Measurements from ENCODE around the gene NOCT.
A peak's percentile ranks its signal among the peaks of the same experiment; 100 is the strongest.
"Not testable (repeated sequence)": the region's sequence is repeated elsewhere in the genome, so short reads cannot be mapped to it uniquely, and the experiment has no call there.

Gene NOCT

GRCh38 chr4:139005774-139006173 lies 9.8 kb upstream of the NOCT start:
- ChIA-PET CTCF (interaction anchor here (2.5 kb wide), 1 partner anchor 9 kb away, joined by 8 read pairs; no protein-coding TSS in a partner anchor), POLR2A (no interaction called here)
- no peak for DNase-seq (ENCODE audit: low read depth, low spot score)
- TF ChIP-seq CTCF (IDR thresholded peaks at IDR 0.05; ENCODE audit: insufficient read depth, low read length, missing control alignments) = no peak
- H3K4me3 ChIP-seq (ENCODE audit: low read depth, low read length) = no peak overlapping the region

- TF ChIP-seq CTCF (IDR thresholded peaks at IDR 0.05; ENCODE audit: insufficient read depth, low read length, missing control alignments) = no peak
- ChIA-PET CTCF (no interaction called here), POLR2A (no interaction called here)
- H3K4me3 ChIP-seq (ENCODE audit: low read depth, low read length) = no peak overlapping the region
- DNase-seq (ENCODE audit: low read depth, low spot score) = no peak
Measured at GRCh38 chr4:139007640-139008039, 7.9 kb upstream of the NOCT start.

GRCh38 chr4:139008278-139008677 lies 7.3 kb upstream of the NOCT start:
- DNase-seq (ENCODE audit: low read depth, low spot score); POLR2A ChIA-PET; CTCF ChIA-PET; H3K4me3 ChIP-seq (ENCODE audit: low read depth, low read length): not testable (repeated sequence)

- ChIA-PET POLR2A (no interaction called here), CTCF (no interaction called here)
- no peak for TF ChIP-seq CTCF (IDR thresholded peaks at IDR 0.05; ENCODE audit: insufficient read depth, low read length, missing control alignments)
- DNase-seq (ENCODE audit: low read depth, low spot score) = no peak
- H3K4me3 ChIP-seq (ENCODE audit: low read depth, low read length) = no peak overlapping the region
Measured at GRCh38 chr4:139009702-139010101, 5.9 kb upstream of the NOCT start.

- DNase-seq (ENCODE audit: low read depth, low spot score) = no peak
- H3K4me3 ChIP-seq (ENCODE audit: low read depth, low read length) = no peak overlapping the region
- CTCF ChIA-PET = no interaction called here
- TF ChIP-seq CTCF (IDR thresholded peaks at IDR 0.05; ENCODE audit: insufficient read depth, low read length, missing control alignments) = no peak
- POLR2A ChIA-PET = no interaction called here
Measured at GRCh38 chr4:139011225-139011950, 4.2 kb upstream of the NOCT start.

- POLR2A ChIA-PET = interaction anchor here (0.6 to 1.3 kb wide), 9 partner anchors 8 to 915 kb away, joined by 3 to 5 read pairs (median 3); no protein-coding TSS in a partner anchor
- CTCF ChIA-PET = interaction anchor here (1.3 to 2.2 kb wide), 4 partner anchors 10 to 94 kb away, joined by 3 to 10 read pairs (median 7); no protein-coding TSS in a partner anchor
- peak; percentile 78 for DNase-seq (ENCODE audit: low read depth, low spot score)
- no peak for TF ChIP-seq CTCF (IDR thresholded peaks at IDR 0.05; ENCODE audit: insufficient read depth, low read length, missing control alignments)
- peak overlapping the region; percentile 76 for H3K4me3 ChIP-seq (ENCODE audit: low read depth, low read length)
Measured at GRCh38 chr4:139014371-139015268, 961 bp upstream of the NOCT start.

Data from AG04449 (cell line).